Neuronal stem cell (in vitro differentiated cells): Measurements from ENCODE around the gene TRAK1.

ENCODE experiments used
- DNase-seq: peaks from one replicate; pipeline ENCODE4 v3.0.0-alpha.2; 2013; ENCODE audit warnings: low spot score
- H2AFZ ChIP-seq: one replicate; pipeline ENCODE4 v1.6.1; 2013; ENCODE audit warnings: mild to moderate bottlenecking, low read length, inconsistent platforms
- H2AK5ac ChIP-seq: 2 replicates; pipeline ENCODE4 v1.6.1; 2013; ENCODE audit warnings: low read depth, mild to moderate bottlenecking, inconsistent platforms, low read length, moderate library complexity, mixed read lengths
- H2BK120ac ChIP-seq: 2 replicates; pipeline ENCODE4 v1.6.1; 2013; ENCODE audit warnings: low read depth, mild to moderate bottlenecking, inconsistent platforms, low read length, moderate library complexity, mixed read lengths
- H2BK12ac ChIP-seq: one replicate; pipeline ENCODE4 v1.6.1; 2013; ENCODE audit warnings: low read length, inconsistent platforms
- H2BK15ac ChIP-seq: 2 replicates; pipeline ENCODE4 v1.6.1; 2013; ENCODE audit warnings: mild to moderate bottlenecking, low read length, inconsistent platforms, mixed read lengths
- H2BK5ac ChIP-seq: one replicate; pipeline ENCODE4 v1.6.1; 2013; ENCODE audit warnings: inconsistent platforms, mild to moderate bottlenecking, low read length, moderate library complexity
- H3K14ac ChIP-seq: one replicate; pipeline ENCODE4 v1.6.1; 2013; ENCODE audit warnings: low read length, inconsistent platforms
- H3K18ac ChIP-seq: 2 replicates; pipeline ENCODE4 v1.6.1; 2013; ENCODE audit warnings: low read length, inconsistent platforms
- H3K23ac ChIP-seq: 2 replicates; pipeline ENCODE4 v1.6.1; 2013; ENCODE audit warnings: low read depth, mild to moderate bottlenecking, mixed read lengths, low read length, inconsistent platforms; ENCODE audit not compliant: poor library complexity
- H3K27ac ChIP-seq: replicated peaks from 3 replicates; pipeline ENCODE4 v1.5.1; 2013; ENCODE audit warnings: low read length, inconsistent platforms
- H3K27me3 ChIP-seq, 3 experiments: 2 replicates each; pipeline ENCODE4 v1.6.1; 2013; ENCODE audit warnings: low read length in 3 of 3, mild to moderate bottlenecking in 2 of 3, inconsistent platforms in 1 of 3, low read depth in 1 of 3, mixed read lengths in 1 of 3, moderate library complexity in 1 of 3; ENCODE audit not compliant: control insufficient read depth in 3 of 3, insufficient read depth in 3 of 3
- H3K36me3 ChIP-seq, 2 donors: replicated peaks in 1 of 2; 2 replicates each; pipeline ENCODE4 v1.6.1; 2013; ENCODE audit warnings: low read length in 2 of 2; ENCODE audit not compliant: control insufficient read depth in 2 of 2, insufficient read depth in 2 of 2
- H3K4ac ChIP-seq: 2 replicates; pipeline ENCODE4 v1.6.1; 2013; ENCODE audit warnings: inconsistent platforms, mild to moderate bottlenecking, low read length, moderate library complexity
- H3K4me1 ChIP-seq, 2 donors: 1 replicate in 1 of 2; 2 replicates in 1 of 2; pipeline ENCODE4 v1.6.1; 2013; ENCODE audit warnings: low read length in 2 of 2, low read depth in 1 of 2; ENCODE audit not compliant: control insufficient read depth in 2 of 2, insufficient read depth in 1 of 2
- H3K4me2 ChIP-seq: one replicate; pipeline ENCODE4 v1.6.1; 2013; ENCODE audit warnings: mild to moderate bottlenecking, low read length, inconsistent platforms; ENCODE audit not compliant: insufficient read depth, poor library complexity, severe bottlenecking
- H3K4me3 ChIP-seq, 2 donors: 2 replicates each; pipeline ENCODE4 v1.5.1; 2013; ENCODE audit warnings: low read length in 2 of 2, mild to moderate bottlenecking in 2 of 2, inconsistent platforms in 1 of 2, moderate library complexity in 1 of 2
- H3K79me1 ChIP-seq: one replicate; pipeline ENCODE4 v1.6.1; 2013; ENCODE audit warnings: low read depth, mild to moderate bottlenecking, inconsistent platforms, low read length, moderate library complexity
- H3K9ac ChIP-seq: one replicate; pipeline ENCODE4 v1.6.1; 2013; ENCODE audit warnings: mild to moderate bottlenecking, low read depth, low read length, inconsistent platforms; ENCODE audit not compliant: poor library complexity
- H3K9me3 ChIP-seq, 2 donors: replicated peaks in 1 of 2; 2 replicates each; pipeline versions ENCODE3 to v1.6.1; 2013; ENCODE audit warnings: low read length in 2 of 2, mild to moderate bottlenecking in 2 of 2, inconsistent platforms in 1 of 2, low read depth in 1 of 2, mixed read lengths in 1 of 2, moderate library complexity in 1 of 2; ENCODE audit not compliant: control insufficient read depth in 2 of 2, insufficient read depth in 1 of 2
- H4K8ac ChIP-seq: one replicate; pipeline ENCODE4 v1.6.1; 2013; ENCODE audit warnings: low read depth, mild to moderate bottlenecking, inconsistent platforms, low read length, moderate library complexity
- H4K91ac ChIP-seq: one replicate; pipeline ENCODE4 v1.6.1; 2013; ENCODE audit warnings: low read length, low read depth, mild to moderate bottlenecking, inconsistent platforms; ENCODE audit not compliant: poor library complexity
- WGBS, 2 donors: extraction: QIAGEN DNeasy Blood & Tissue Kit; methylation state at CpG; one replicate each; pipeline ENCODE4 v1.1.7; 2013; ENCODE audit warnings: missing lambda C conversion rate in 2 of 2, mixed read lengths in 1 of 2; ENCODE audit not compliant: insufficient read length in 2 of 2, insufficient replicate concordance in 1 of 2; ENCODE audit errors: extremely low coverage in 2 of 2; 5-methylcytosine and 5-hydroxymethylcytosine counted together

Gene TRAK1

GRCh38 chr3:42063888-42064287 lies 27.3 kb upstream of the TRAK1 start:
- Histone ChIP-seq H4K8ac (no peak overlapping the region), H3K23ac (no peak overlapping the region), H2AK5ac (no peak overlapping the region), H4K91ac (no peak overlapping the region), H2BK15ac (no peak overlapping the region), H3K14ac (no peak overlapping the region), H3K79me1 (peaks cover 3% of the 10 kb centered on the region), H2AFZ (no peak overlapping the region), H3K4me1 (peaks cover 8 to 28% of the 10 kb centered on the region in 2 donors), H3K9ac (no peak overlapping the region), H2BK12ac (no peak overlapping the region), H3K4me2 (no peak overlapping the region), H3K27me3 (no peaks in the 10 kb centered on the region), H2BK120ac (no peak overlapping the region), H3K4ac (no peak overlapping the region), H3K18ac (no peak overlapping the region), H3K36me3 (peaks cover 0 to 8% of the 10 kb centered on the region in 2 donors), H3K4me3 (no peak overlapping the region), H2BK5ac (no peak overlapping the region), H3K9me3 (no peaks in the 10 kb centered on the region), H3K27ac (no peak overlapping the region)
- no CpG with 5 or more reads among the region's 6 CpGs for WGBS, 2 donors
- no peak for DNase-seq

- no peaks in the 10 kb centered on the region for H3K27me3 ChIP-seq
- H3K27ac ChIP-seq: no peak overlapping the region
- no peak overlapping the region for H3K4me2 ChIP-seq
These were observed 24.5 kb upstream of the TRAK1 start for GRCh38 chr3:42066516-42067181.

GRCh38 chr3:42067326-42067725 lies 23.8 kb upstream of the TRAK1 start:
- H3K27me3 ChIP-seq: no peaks in the 10 kb centered on the region
- H3K36me3 ChIP-seq: no peaks in the 10 kb centered on the region
- no peak for DNase-seq
- peaks cover 14 to 41% of the 10 kb centered on the region in 2 donors for H3K4me1 ChIP-seq
- no peak overlapping the region for H3K4me2 ChIP-seq
- no peak overlapping the region for H3K18ac ChIP-seq
- H2AK5ac ChIP-seq: no peak overlapping the region
- no peak overlapping the region for H3K4me3 ChIP-seq
- whole genome bisulfite sequencing, 2 donors: no CpG with 5 or more reads among the region's 3 CpGs
- no peak overlapping the region for H3K4ac ChIP-seq
- H3K23ac ChIP-seq: no peak overlapping the region
- H3K79me1 ChIP-seq: peaks cover 3% of the 10 kb centered on the region
- no peak overlapping the region for H2BK12ac ChIP-seq
- no peak overlapping the region for H4K8ac ChIP-seq
- H3K14ac ChIP-seq: no peak overlapping the region
- H3K9ac ChIP-seq: no peak overlapping the region
- no peak overlapping the region for H3K27ac ChIP-seq
- H3K9me3 ChIP-seq: no peaks in the 10 kb centered on the region
- no peak overlapping the region for H2BK120ac ChIP-seq
- H2AFZ ChIP-seq: no peak overlapping the region
- no peak overlapping the region for H2BK5ac ChIP-seq
- no peak overlapping the region for H2BK15ac ChIP-seq
- no peak overlapping the region for H4K91ac ChIP-seq

More at GRCh38 chr3:42066516-42067181, 24.5 kb upstream of the TRAK1 start:
- no peak overlapping the region for H3K23ac ChIP-seq
- no peak overlapping the region for H2BK5ac ChIP-seq
- peaks cover 3% of the 10 kb centered on the region for H3K79me1 ChIP-seq
- no peak overlapping the region for H3K4ac ChIP-seq
- H2AK5ac ChIP-seq: peak overlapping the region; percentile 49
- H2BK120ac ChIP-seq: no peak overlapping the region
- no peaks in the 10 kb centered on the region for H3K9me3 ChIP-seq
- peak; percentile 27 for DNase-seq
- H2BK12ac ChIP-seq: no peak overlapping the region
- no peak overlapping the region for H2BK15ac ChIP-seq
- H3K18ac ChIP-seq: peak overlapping the region; percentile 80
- peaks cover 0 to 5% of the 10 kb centered on the region in 2 donors for H3K36me3 ChIP-seq
- peak overlapping the region; percentile 30 for H3K9ac ChIP-seq
- H2AFZ ChIP-seq: no peak overlapping the region
- peaks cover 10 to 39% of the 10 kb centered on the region in 2 donors for H3K4me1 ChIP-seq
- H3K14ac ChIP-seq: no peak overlapping the region
- H4K8ac ChIP-seq: no peak overlapping the region
- no CpG with 5 or more reads among the region's 7 CpGs for WGBS, 2 donors
- H4K91ac ChIP-seq: peak overlapping the region; percentile 87
- no peak overlapping the region for H3K4me3 ChIP-seq

- H4K8ac ChIP-seq: no peak overlapping the region
- no peak overlapping the region for H3K18ac ChIP-seq
- no peak overlapping the region for H2AFZ ChIP-seq
- H2BK15ac ChIP-seq: no peak overlapping the region
- H3K23ac ChIP-seq: no peak overlapping the region
- H2BK120ac ChIP-seq: no peak overlapping the region
- H3K27ac ChIP-seq: no peak overlapping the region
- H3K36me3 ChIP-seq: no peaks in the 10 kb centered on the region
- peaks cover 8% of the 10 kb centered on the region for H3K79me1 ChIP-seq
- H3K9ac ChIP-seq: no peak overlapping the region
- H4K91ac ChIP-seq: no peak overlapping the region
- H3K14ac ChIP-seq: no peak overlapping the region
- H3K27me3 ChIP-seq: no peaks in the 10 kb centered on the region
- WGBS, 2 donors: no CpG with 5 or more reads among the region's 7 CpGs
- no peak overlapping the region for H3K4me2 ChIP-seq
- no peak overlapping the region for H3K4me3 ChIP-seq
- no peaks in the 10 kb centered on the region for H3K9me3 ChIP-seq
- peaks cover 17 to 52% of the 10 kb centered on the region in 2 donors for H3K4me1 ChIP-seq
- no peak overlapping the region for H2BK5ac ChIP-seq
- H2BK12ac ChIP-seq: no peak overlapping the region
- no peak for DNase-seq
- no peak overlapping the region for H3K4ac ChIP-seq
- H2AK5ac ChIP-seq: no peak overlapping the region
These were observed 22.7 kb upstream of the TRAK1 start for GRCh38 chr3:42068303-42069088.
